ENCODE data around the gene JAZF1. TPM values are rescaled to one million over a fixed set of nuclear protein-coding genes. Genes with fewer than 3 reads are reported as not detected.

The JAZF1 gene
- total RNA-seq, 1 experiment from 2014 or later = 1.5 TPM

- DNase-seq (ENCODE audit: low spot score) = no peak
- Histone ChIP-seq H3K4me3 (ENCODE audit: low read depth, low read length, poor library complexity, severe bottlenecking) (no peak overlapping the region), H3K9me3 (ENCODE audit: low read depth, low read length, poor library complexity, severe bottlenecking) (no peaks in the 10 kb centered on the region), H3K27ac (ENCODE audit: low read depth, low read length, poor library complexity, severe bottlenecking) (no peak overlapping the region), H3K27me3 (replicated peaks; ENCODE audit: insufficient read depth, low read depth, low read length, poor library complexity) (no peaks in the 10 kb centered on the region), H3K4me1 (ENCODE audit: insufficient read depth, low read length, poor library complexity, severe bottlenecking) (no peaks in the 10 kb centered on the region), H3K36me3 (ENCODE audit: insufficient read depth, low read length, poor library complexity, severe bottlenecking) (no peaks in the 10 kb centered on the region)
- TF ChIP-seq EZH2 (IDR thresholded peaks at IDR 0.05; ENCODE audit: borderline replicate concordance, low read depth, low read length, poor library complexity, severe bottlenecking) = no peak
- TF ChIP-seq CTCF (conservative IDR thresholded peaks at IDR 0.05; ENCODE audit: low read depth, low read length) = no peak
- ChIA-PET POLR2A (ENCODE audit: low non-redundant PET) (no interaction called here), CTCF (no interaction called here)
- BruUV-seq (replicated peaks) = no TSS peak
- intact Hi-C loops (cut with micrococcal nuclease; ENCODE audit: unreplicated experiment) = no loop called here
Measured at GRCh38 chr7:28169230-28169629, 11.4 kb downstream of the JAZF1 start.

- H3K9me3 ChIP-seq (ENCODE audit: low read depth, low read length, poor library complexity, severe bottlenecking) = no peaks in the 10 kb centered on the region
Measured at GRCh38 chr7:28168393-28169158, 12.0 kb downstream of the JAZF1 start.

GRCh38 chr7:28166982-28167715 lies 13.4 kb downstream of the JAZF1 start:
- no peak for DNase-seq (ENCODE audit: low spot score)
- Histone ChIP-seq H3K9me3 (ENCODE audit: low read depth, low read length, poor library complexity, severe bottlenecking) (no peaks in the 10 kb centered on the region), H3K4me3 (ENCODE audit: low read depth, low read length, poor library complexity, severe bottlenecking) (no peak overlapping the region), H3K36me3 (ENCODE audit: insufficient read depth, low read length, poor library complexity, severe bottlenecking) (no peaks in the 10 kb centered on the region), H3K4me1 (ENCODE audit: insufficient read depth, low read length, poor library complexity, severe bottlenecking) (no peaks in the 10 kb centered on the region), H3K27me3 (replicated peaks; ENCODE audit: insufficient read depth, low read depth, low read length, poor library complexity) (no peaks in the 10 kb centered on the region), H3K27ac (ENCODE audit: low read depth, low read length, poor library complexity, severe bottlenecking) (no peak overlapping the region)
- ChIA-PET CTCF (interaction anchor here (0.6 kb wide), 1 partner anchor 299 kb away, joined by 5 read pairs; no protein-coding TSS in a partner anchor), POLR2A (ENCODE audit: low non-redundant PET) (no interaction called here)
- intact Hi-C loops (cut with micrococcal nuclease; ENCODE audit: unreplicated experiment) = no loop called here
- TF ChIP-seq CTCF (conservative IDR thresholded peaks at IDR 0.05; ENCODE audit: low read depth, low read length) (no peak), EZH2 (IDR thresholded peaks at IDR 0.05; ENCODE audit: borderline replicate concordance, low read depth, low read length, poor library complexity, severe bottlenecking) (no peak)
- BruUV-seq (replicated peaks) = no TSS peak

More at GRCh38 chr7:28168393-28169158, 12.0 kb downstream of the JAZF1 start:
- BruUV-seq (replicated peaks) = no TSS peak
- DNase-seq (ENCODE audit: low spot score) = no peak
- H3K27ac ChIP-seq (ENCODE audit: low read depth, low read length, poor library complexity, severe bottlenecking) = no peak overlapping the region
- no peaks in the 10 kb centered on the region for H3K4me1 ChIP-seq (ENCODE audit: insufficient read depth, low read length, poor library complexity, severe bottlenecking)
- CTCF ChIA-PET = no interaction called here
- POLR2A ChIA-PET (ENCODE audit: low non-redundant PET) = no interaction called here
- no peak overlapping the region for H3K4me3 ChIP-seq (ENCODE audit: low read depth, low read length, poor library complexity, severe bottlenecking)
- H3K27me3 ChIP-seq (replicated peaks; ENCODE audit: insufficient read depth, low read depth, low read length, poor library complexity) = no peaks in the 10 kb centered on the region
- intact Hi-C loops (cut with micrococcal nuclease; ENCODE audit: unreplicated experiment) = no loop called here
- no peak for TF ChIP-seq CTCF (conservative IDR thresholded peaks at IDR 0.05; ENCODE audit: low read depth, low read length)
- no peak for TF ChIP-seq EZH2 (IDR thresholded peaks at IDR 0.05; ENCODE audit: borderline replicate concordance, low read depth, low read length, poor library complexity, severe bottlenecking)
- no peaks in the 10 kb centered on the region for H3K36me3 ChIP-seq (ENCODE audit: insufficient read depth, low read length, poor library complexity, severe bottlenecking)
